Liver (tissue), 2 donors: ENCODE results near the gene LRRTM4.

Experiments used
- RAD21 ChIP-seq, 2 donors: IDR thresholded peaks; 2 replicates each; pipeline ENCODE4 v1.6.1; 2016; ENCODE audit warnings: antibody characterized with exemption in 2 of 2, mild to moderate bottlenecking in 2 of 2
- TAF1 ChIP-seq: conservative IDR thresholded peaks from 2 replicates; pipeline ENCODE4 v1.6.1; 2016; ENCODE audit warnings: antibody characterized with exemption, mild to moderate bottlenecking
- TF ChIP-seq, protein P1 (sequence below): IDR thresholded peaks from 2 replicates; pipeline ENCODE4 v1.6.1; 2016; ENCODE audit warnings: antibody characterized with exemption, mild to moderate bottlenecking
- donor health status: healthy.

DNA sequence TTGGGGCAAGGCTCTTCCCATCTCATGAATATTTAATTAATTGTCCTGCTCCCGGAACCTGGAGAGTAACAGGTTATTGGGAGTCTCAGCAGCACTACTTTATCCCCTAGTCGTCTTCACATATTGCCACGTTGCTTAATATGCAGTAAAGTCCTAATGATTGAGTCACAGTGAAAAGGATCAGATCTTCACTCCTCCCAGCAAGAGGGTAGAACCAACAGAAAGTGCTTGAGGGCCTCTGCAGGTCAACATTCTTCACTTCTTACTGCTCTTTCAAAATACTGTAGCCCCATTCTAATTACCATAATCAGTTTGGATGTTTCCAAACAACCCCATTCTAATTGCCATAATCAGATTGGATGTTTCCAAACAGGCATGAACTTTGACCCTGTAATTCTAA lies 801.0 kb downstream of the LRRTM4 start:
- TF ChIP-seq TAF1 (no peak), RAD21 (IDR thresholded peaks at IDR 0.05) (no peak)
- TF ChIP-seq, protein P1, sequence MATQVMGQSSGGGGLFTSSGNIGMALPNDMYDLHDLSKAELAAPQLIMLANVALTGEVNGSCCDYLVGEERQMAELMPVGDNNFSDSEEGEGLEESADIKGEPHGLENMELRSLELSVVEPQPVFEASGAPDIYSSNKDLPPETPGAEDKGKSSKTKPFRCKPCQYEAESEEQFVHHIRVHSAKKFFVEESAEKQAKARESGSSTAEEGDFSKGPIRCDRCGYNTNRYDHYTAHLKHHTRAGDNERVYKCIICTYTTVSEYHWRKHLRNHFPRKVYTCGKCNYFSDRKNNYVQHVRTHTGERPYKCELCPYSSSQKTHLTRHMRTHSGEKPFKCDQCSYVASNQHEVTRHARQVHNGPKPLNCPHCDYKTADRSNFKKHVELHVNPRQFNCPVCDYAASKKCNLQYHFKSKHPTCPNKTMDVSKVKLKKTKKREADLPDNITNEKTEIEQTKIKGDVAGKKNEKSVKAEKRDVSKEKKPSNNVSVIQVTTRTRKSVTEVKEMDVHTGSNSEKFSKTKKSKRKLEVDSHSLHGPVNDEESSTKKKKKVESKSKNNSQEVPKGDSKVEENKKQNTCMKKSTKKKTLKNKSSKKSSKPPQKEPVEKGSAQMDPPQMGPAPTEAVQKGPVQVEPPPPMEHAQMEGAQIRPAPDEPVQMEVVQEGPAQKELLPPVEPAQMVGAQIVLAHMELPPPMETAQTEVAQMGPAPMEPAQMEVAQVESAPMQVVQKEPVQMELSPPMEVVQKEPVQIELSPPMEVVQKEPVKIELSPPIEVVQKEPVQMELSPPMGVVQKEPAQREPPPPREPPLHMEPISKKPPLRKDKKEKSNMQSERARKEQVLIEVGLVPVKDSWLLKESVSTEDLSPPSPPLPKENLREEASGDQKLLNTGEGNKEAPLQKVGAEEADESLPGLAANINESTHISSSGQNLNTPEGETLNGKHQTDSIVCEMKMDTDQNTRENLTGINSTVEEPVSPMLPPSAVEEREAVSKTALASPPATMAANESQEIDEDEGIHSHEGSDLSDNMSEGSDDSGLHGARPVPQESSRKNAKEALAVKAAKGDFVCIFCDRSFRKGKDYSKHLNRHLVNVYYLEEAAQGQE, result no peak
